GM12878 (cell line): ENCODE results near the gene DNAJB5. TPM values are rescaled to one million over a fixed set of nuclear protein-coding genes. Genes with fewer than 3 reads are reported as not detected.

Experiments used
- ATAC-seq: fragments of 200-7000 bp; cut with Tn5 transposase; 3 replicates; pipeline ENCODE4 v1.9.1; 2020; ENCODE audit warnings: mild to moderate bottlenecking, moderate library complexity
- BruUV-seq: library from RNA; stranded (reverse); fragments of 400-500 nt; replicated peaks from 2 replicates; lab custom pipeline; 2021; lab: Mats Ljungman, UMichigan
- CTCF ChIA-PET: fragments of 300-600 bp; sonication (Branson Sonifier 250); formaldehyde crosslinking; extraction: SDS; loops from one replicate; lab custom pipeline; 2021; ENCODE audit warnings: inconsistent platforms; lab: Yijun Ruan, JAX
- POLR2A ChIA-PET: fragments of 350-600 bp; formaldehyde crosslinking; extraction: SDS; loops from one replicate; lab custom pipeline; 2021; ENCODE audit warnings: inconsistent platforms; lab: Charles Lee
- RAD21 ChIA-PET: fragments of 300-600 bp; sonication (Branson Sonifier 250); formaldehyde crosslinking; loops from one replicate; lab custom pipeline; 2023; ENCODE audit warnings: antibody characterized with exemption; ENCODE audit not compliant: unreplicated experiment; lab: Charles Lee
- SMC1A ChIA-PET: fragments of 300-600 bp; sonication (Branson Sonifier 250); formaldehyde crosslinking; loops from one replicate; lab custom pipeline; 2023; ENCODE audit not compliant: unreplicated experiment, uncharacterized antibody; lab: Charles Lee
- DNase-seq: peaks from one replicate; pipeline ENCODE4 v3.0.0-alpha.2; 2011; ENCODE audit warnings: low read depth, low spot score
- FAIRE-seq: peaks from 3 replicates; lab custom pipeline; 2011; peaks lifted over from hg19 to GRCh38; lab: Jason Lieb, UNC
- H2AFZ ChIP-seq: 2 replicates; pipeline ENCODE4 v1.6.0; 2011; ENCODE audit warnings: low read depth, low read length, control low read depth; ENCODE audit not compliant: control insufficient read depth
- H3K27ac ChIP-seq: 2 replicates; pipeline ENCODE4 v1.5.1; 2011; ENCODE audit warnings: control low read depth; ENCODE audit not compliant: control insufficient read depth, insufficient read depth
- H3K27me3 ChIP-seq, 2 experiments: replicated peaks in 1 of 2; 2 replicates each; pipeline versions ENCODE4 v1.6.0 to v1.6.1; 2011; ENCODE audit warnings: low read length in 1 of 2; ENCODE audit not compliant: control insufficient read depth in 2 of 2, insufficient read depth in 2 of 2
- H3K36me3 ChIP-seq, 2 experiments: 2 replicates each; pipeline ENCODE4 v1.5.1; 2011; ENCODE audit warnings: low read length in 1 of 2; ENCODE audit not compliant: control insufficient read depth in 2 of 2, insufficient read depth in 2 of 2
- H3K4me1 ChIP-seq: 2 replicates; pipeline ENCODE4 v1.6.1; 2011; ENCODE audit warnings: mild to moderate bottlenecking, low read length, moderate library complexity, mixed read lengths; ENCODE audit not compliant: control insufficient read depth, insufficient read depth
- H3K4me2 ChIP-seq: 2 replicates; pipeline ENCODE4 v1.6.0; 2011; ENCODE audit warnings: control low read depth; ENCODE audit not compliant: control insufficient read depth, insufficient read depth
- H3K4me3 ChIP-seq: fragments of 200-600 bp; sonication (generic); 2 replicates; pipeline ENCODE4 v1.5.1; 2016
- H3K79me2 ChIP-seq: 2 replicates; pipeline ENCODE4 v1.6.0; 2011; ENCODE audit warnings: low read length; ENCODE audit not compliant: control insufficient read depth, insufficient read depth
- H3K9ac ChIP-seq: 2 replicates; pipeline ENCODE4 v1.8.0; 2011; ENCODE audit warnings: low read length, control low read depth, mixed read lengths; ENCODE audit not compliant: control insufficient read depth, insufficient read depth
- H3K9me3 ChIP-seq: replicated peaks from 3 replicates; pipeline ENCODE4 v1.5.1; 2011; ENCODE audit warnings: mild to moderate bottlenecking, low read length; ENCODE audit not compliant: control insufficient read depth, insufficient read depth
- H4K20me1 ChIP-seq: 2 replicates; pipeline ENCODE4 v1.6.0; 2011; ENCODE audit not compliant: control insufficient read depth, insufficient read depth
- EED ChIP-seq: sonication (generic); IDR thresholded peaks from 2 replicates; pipeline ENCODE4 v1.6.1; 2016; ENCODE audit warnings: antibody characterized with exemption, low read depth
- EGR1 ChIP-seq, 2 experiments: IDR thresholded peaks; 1 replicate in 1 of 2; 2 replicates in 1 of 2; pipeline ENCODE4 v1.6.1; 2011 to 2012; ENCODE audit warnings: low read depth in 2 of 2, low read length in 2 of 2, borderline replicate concordance in 1 of 2, mild to moderate bottlenecking in 1 of 2, moderate library complexity in 1 of 2
- IKZF2 ChIP-seq, 2 experiments: fragments of 450-650 bp; IDR thresholded peaks; 2 replicates each; pipeline ENCODE4 v1.6.1; 2017; ENCODE audit warnings: mild to moderate bottlenecking in 2 of 2, moderate library complexity in 2 of 2
- IRF4 ChIP-seq: IDR thresholded peaks from 2 replicates; pipeline ENCODE4 v1.6.1; 2011; ENCODE audit warnings: low read depth, low read length
- SIX5 ChIP-seq: IDR thresholded peaks from 2 replicates; pipeline ENCODE4 v1.6.1; 2011; ENCODE audit warnings: mild to moderate bottlenecking, low read depth, low read length, moderate library complexity; ENCODE audit not compliant: severe bottlenecking
- SPI1 ChIP-seq: IDR thresholded peaks from 2 replicates; pipeline ENCODE4 v1.6.1; 2011; ENCODE audit warnings: low read depth, mild to moderate bottlenecking, low read length, moderate library complexity, borderline replicate concordance; ENCODE audit not compliant: insufficient read depth
- SRF ChIP-seq, 2 experiments: IDR thresholded peaks; 2 replicates each; pipeline ENCODE4 v1.6.1; 2011; ENCODE audit warnings: low read depth in 2 of 2, low read length in 2 of 2, mild to moderate bottlenecking in 1 of 2, moderate library complexity in 1 of 2
- WGBS: methylation state at CpG from one replicate; pipeline ENCODE4 v1.1.6; 2016; ENCODE audit warnings: low lambda C conversion rate; ENCODE audit not compliant: insufficient replicate concordance, insufficient coverage; ENCODE audit errors: missing lambda C conversion rate; 5-methylcytosine and 5-hydroxymethylcytosine counted together
- in situ Hi-C: fragments of 300-500 bp; cut with MboI; formaldehyde crosslinking; loops from 9 replicates; pipeline ENCODE4 v1.14.3; 2018; ENCODE audit warnings: mixed read lengths
- intact Hi-C: fragments of 100-400 bp; cut with micrococcal nuclease; formaldehyde crosslinking; loops from one replicate; pipeline ENCODE4 v1.14.2; 2022; ENCODE audit not compliant: unreplicated experiment
- polyA plus RNA-seq, 11 experiments: library from polyadenylated mRNA; depleted of rRNA in 4 of 11; unstranded in 6 of 11; stranded (reverse) in 5 of 11; fragments of >200 nt; fragmentation: Nextera tagmentation in 4 of 11; fragmentation: Illumina TruSeq in 1 of 11; extraction: Ambion mirVana in 4 of 11; extraction: Trizol in 1 of 11; gene quantifications; 1 replicate in 1 of 11; 2 replicates in 10 of 11; pipeline versions ENCODE4 v1.2.1 to v1.2.3, GENCODE V29; 2011 to 2016; ENCODE audit warnings: inconsistent platforms in 2 of 11, missing spikeins in 2 of 11, low read depth in 1 of 11
- total RNA-seq, 4 experiments: library from RNA; depleted of rRNA in 3 of 4; stranded (reverse); fragments of >200 nt in 3 of 4; fragmentation: Illumina TruSeq in 1 of 4; extraction: Trizol in 1 of 4; gene quantifications; 2 replicates each; pipeline versions ENCODE4 v1.2.1 to v1.2.3, GENCODE V29; 2013 to 2021
- TF ChIP-seq, protein P1 (sequence below), 3 experiments: IDR thresholded peaks in 2 of 3; conservative IDR thresholded peaks in 1 of 3; 2 replicates each; pipeline ENCODE4 v1.5.1; 2011; ENCODE audit warnings: low read depth in 3 of 3, low read length in 3 of 3, mild to moderate bottlenecking in 3 of 3, control low read depth in 2 of 3, moderate library complexity in 2 of 3, inconsistent platforms in 1 of 3, mixed read lengths in 1 of 3; ENCODE audit not compliant: control insufficient read depth in 2 of 3, insufficient read depth in 1 of 3; ENCODE audit errors: extremely low read depth in 1 of 3
- TF ChIP-seq, protein P2 (sequence below): fragments of 450-650 bp; IDR thresholded peaks from 2 replicates; pipeline ENCODE4 v1.6.1; 2017; ENCODE audit warnings: low read depth, mild to moderate bottlenecking, moderate library complexity
- TF ChIP-seq, protein P3 (sequence below): fragments of 450-650 bp; IDR thresholded peaks from 2 replicates; pipeline ENCODE4 v1.6.1; 2016; ENCODE audit warnings: mild to moderate bottlenecking
- TF ChIP-seq, protein P4 (sequence below): fragments of 450-650 bp; formaldehyde crosslinking; IDR thresholded peaks from 2 replicates; pipeline ENCODE4 v1.4.0; 2022; ENCODE audit warnings: mild to moderate bottlenecking, moderate library complexity

DNAJB5 gene
- total and polyA plus RNA-seq, 10 of the 15 experiments (the other 5 are each of a cell fraction or from before 2014, with no cell fraction given): 0.92 to 13.3 (median 6.8) TPM

DNA sequence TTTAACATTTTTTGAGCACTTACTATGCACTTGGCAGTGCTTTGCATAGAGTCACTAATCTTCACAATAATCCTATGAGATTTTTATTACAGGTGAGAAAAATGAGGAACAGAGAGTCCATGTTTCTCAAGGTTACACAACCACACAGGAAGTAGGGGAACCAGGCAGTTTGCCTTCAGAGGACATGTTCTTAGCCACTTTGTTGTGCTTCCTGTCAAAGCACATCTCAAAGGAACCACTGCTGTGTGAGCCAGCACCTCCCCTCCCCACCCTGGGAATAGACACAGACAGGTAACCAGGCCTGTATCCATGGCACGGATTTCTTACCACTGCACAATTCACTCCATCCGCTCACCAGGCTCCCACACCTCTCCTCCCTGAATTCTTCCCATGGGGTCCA lies 6.3 kb upstream of the DNAJB5 start:
- Histone ChIP-seq H4K20me1 (no peaks in the 10 kb centered on the region), H3K4me2 (peak overlapping the region; percentile 26), H3K27ac (no peak overlapping the region), H3K79me2 (no peaks in the 10 kb centered on the region), H3K4me1 (peaks cover 38% of the 10 kb centered on the region), H3K9me3 (no peaks in the 10 kb centered on the region), H3K36me3 (no peaks in the 10 kb centered on the region), H3K9ac (no peak overlapping the region), H3K27me3 (no peaks in the 10 kb centered on the region), H2AFZ (no peak overlapping the region; the same call in 1 of the 2 replicates), H3K4me3 (no peak overlapping the region)
- RAD21 ChIA-PET: no interaction called here
- FAIRE-seq: peak; percentile 98
- SMC1A ChIA-PET: interaction anchor here (3.6 kb wide), 1 partner anchor 84 kb away, joined by 54 read pairs; no protein-coding TSS in a partner anchor
- POLR2A ChIA-PET: no interaction called here
- 22% methylated on average over 2 of the region's 2 CpGs for WGBS
- ATAC-seq: peak; percentile 61
- TF ChIP-seq, protein P1, sequence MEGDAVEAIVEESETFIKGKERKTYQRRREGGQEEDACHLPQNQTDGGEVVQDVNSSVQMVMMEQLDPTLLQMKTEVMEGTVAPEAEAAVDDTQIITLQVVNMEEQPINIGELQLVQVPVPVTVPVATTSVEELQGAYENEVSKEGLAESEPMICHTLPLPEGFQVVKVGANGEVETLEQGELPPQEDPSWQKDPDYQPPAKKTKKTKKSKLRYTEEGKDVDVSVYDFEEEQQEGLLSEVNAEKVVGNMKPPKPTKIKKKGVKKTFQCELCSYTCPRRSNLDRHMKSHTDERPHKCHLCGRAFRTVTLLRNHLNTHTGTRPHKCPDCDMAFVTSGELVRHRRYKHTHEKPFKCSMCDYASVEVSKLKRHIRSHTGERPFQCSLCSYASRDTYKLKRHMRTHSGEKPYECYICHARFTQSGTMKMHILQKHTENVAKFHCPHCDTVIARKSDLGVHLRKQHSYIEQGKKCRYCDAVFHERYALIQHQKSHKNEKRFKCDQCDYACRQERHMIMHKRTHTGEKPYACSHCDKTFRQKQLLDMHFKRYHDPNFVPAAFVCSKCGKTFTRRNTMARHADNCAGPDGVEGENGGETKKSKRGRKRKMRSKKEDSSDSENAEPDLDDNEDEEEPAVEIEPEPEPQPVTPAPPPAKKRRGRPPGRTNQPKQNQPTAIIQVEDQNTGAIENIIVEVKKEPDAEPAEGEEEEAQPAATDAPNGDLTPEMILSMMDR (IDR thresholded peaks at IDR 0.05 in 2 of 3, conservative IDR thresholded peaks at IDR 0.05 in 1 of 3; ENCODE audit: control insufficient read depth in 2 of 3, extremely low read depth in 1 of 3, insufficient read depth in 1 of 3, low read depth in 3 of 3, low read length in 3 of 3): no peak
- TF ChIP-seq, protein P2, sequence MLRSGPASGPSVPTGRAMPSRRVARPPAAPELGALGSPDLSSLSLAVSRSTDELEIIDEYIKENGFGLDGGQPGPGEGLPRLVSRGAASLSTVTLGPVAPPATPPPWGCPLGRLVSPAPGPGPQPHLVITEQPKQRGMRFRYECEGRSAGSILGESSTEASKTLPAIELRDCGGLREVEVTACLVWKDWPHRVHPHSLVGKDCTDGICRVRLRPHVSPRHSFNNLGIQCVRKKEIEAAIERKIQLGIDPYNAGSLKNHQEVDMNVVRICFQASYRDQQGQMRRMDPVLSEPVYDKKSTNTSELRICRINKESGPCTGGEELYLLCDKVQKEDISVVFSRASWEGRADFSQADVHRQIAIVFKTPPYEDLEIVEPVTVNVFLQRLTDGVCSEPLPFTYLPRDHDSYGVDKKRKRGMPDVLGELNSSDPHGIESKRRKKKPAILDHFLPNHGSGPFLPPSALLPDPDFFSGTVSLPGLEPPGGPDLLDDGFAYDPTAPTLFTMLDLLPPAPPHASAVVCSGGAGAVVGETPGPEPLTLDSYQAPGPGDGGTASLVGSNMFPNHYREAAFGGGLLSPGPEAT: 0 out of 2 replicates have a peak, but pooled peaks have one; percentile 17
- TF ChIP-seq EED (0 out of 2 replicates have a peak, but pooled peaks have one; percentile 27), SRF (IDR thresholded peaks at IDR 0.05; ENCODE audit: low read depth in 2 of 2, low read length in 2 of 2) (0 out of 4 replicates have a peak, but pooled peaks of 1 of the 2 experiments have one; percentile 9), IRF4 (0 out of 2 replicates have a peak, but pooled peaks have one; percentile 34), SPI1 (peak; percentile 87), IKZF2 (IDR thresholded peaks at IDR 0.05) (0 out of 4 replicates have a peak, but pooled peaks of 1 of the 2 experiments have one; percentile 30), SIX5 (no peak), EGR1 (IDR thresholded peaks at IDR 0.05; ENCODE audit: borderline replicate concordance in 1 of 2, low read depth in 2 of 2, low read length in 2 of 2) (no peak)
- TF ChIP-seq, protein P3, sequence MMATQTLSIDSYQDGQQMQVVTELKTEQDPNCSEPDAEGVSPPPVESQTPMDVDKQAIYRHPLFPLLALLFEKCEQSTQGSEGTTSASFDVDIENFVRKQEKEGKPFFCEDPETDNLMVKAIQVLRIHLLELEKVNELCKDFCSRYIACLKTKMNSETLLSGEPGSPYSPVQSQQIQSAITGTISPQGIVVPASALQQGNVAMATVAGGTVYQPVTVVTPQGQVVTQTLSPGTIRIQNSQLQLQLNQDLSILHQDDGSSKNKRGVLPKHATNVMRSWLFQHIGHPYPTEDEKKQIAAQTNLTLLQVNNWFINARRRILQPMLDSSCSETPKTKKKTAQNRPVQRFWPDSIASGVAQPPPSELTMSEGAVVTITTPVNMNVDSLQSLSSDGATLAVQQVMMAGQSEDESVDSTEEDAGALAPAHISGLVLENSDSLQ: peak; percentile 38; the same call in 1 of the 2 replicates
- TF ChIP-seq, protein P4, sequence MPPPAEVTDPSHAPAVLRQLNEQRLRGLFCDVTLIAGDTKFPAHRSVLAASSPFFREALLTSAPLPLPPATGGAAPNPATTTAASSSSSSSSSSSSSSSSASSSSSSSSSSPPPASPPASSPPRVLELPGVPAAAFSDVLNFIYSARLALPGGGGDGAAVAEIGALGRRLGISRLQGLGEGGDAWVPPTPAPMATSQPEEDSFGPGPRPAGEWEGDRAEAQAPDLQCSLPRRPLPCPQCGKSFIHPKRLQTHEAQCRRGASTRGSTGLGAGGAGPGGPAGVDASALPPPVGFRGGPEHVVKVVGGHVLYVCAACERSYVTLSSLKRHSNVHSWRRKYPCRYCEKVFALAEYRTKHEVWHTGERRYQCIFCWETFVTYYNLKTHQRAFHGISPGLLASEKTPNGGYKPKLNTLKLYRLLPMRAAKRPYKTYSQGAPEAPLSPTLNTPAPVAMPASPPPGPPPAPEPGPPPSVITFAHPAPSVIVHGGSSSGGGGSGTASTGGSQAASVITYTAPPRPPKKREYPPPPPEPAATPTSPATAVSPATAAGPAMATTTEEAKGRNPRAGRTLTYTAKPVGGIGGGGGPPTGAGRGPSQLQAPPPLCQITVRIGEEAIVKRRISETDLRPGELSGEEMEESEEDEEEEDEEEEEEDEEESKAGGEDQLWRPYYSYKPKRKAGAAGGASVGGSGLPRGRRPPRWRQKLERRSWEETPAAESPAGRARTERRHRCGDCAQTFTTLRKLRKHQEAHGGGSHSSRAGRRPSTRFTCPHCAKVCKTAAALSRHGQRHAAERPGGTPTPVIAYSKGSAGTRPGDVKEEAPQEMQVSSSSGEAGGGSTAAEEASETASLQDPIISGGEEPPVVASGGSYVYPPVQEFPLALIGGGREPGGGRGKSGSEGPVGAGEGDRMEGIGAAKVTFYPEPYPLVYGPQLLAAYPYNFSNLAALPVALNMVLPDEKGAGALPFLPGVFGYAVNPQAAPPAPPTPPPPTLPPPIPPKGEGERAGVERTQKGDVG (CRISPR knock-in tag): no peak
- BruUV-seq: no TSS peak
- in situ Hi-C loops: loop anchor here (5.0 kb wide), 1 partner anchor 86 kb away; a partner anchor contains a TSS
- CTCF ChIA-PET: interaction anchor here (1.1 to 3.5 kb wide), 3 partner anchors 54 to 84 kb away, joined by 3 to 86 read pairs (median 4); no protein-coding TSS in a partner anchor
- DNase-seq: peak; percentile 48
- intact Hi-C loops: no loop called here
